Measurements from ENCODE around the gene VOPP1.

The VOPP1 gene

GRCh38 chr7:55436457-55436856 lies 135.8 kb downstream of the VOPP1 start:
- H3K27me3 ChIP-seq (ENCODE audit: low read depth): no peaks in the 10 kb centered on the region
- in situ Hi-C loops (cut with MboI; ENCODE audit: low sequenced_read_pairs): no loop called here

DNA sequence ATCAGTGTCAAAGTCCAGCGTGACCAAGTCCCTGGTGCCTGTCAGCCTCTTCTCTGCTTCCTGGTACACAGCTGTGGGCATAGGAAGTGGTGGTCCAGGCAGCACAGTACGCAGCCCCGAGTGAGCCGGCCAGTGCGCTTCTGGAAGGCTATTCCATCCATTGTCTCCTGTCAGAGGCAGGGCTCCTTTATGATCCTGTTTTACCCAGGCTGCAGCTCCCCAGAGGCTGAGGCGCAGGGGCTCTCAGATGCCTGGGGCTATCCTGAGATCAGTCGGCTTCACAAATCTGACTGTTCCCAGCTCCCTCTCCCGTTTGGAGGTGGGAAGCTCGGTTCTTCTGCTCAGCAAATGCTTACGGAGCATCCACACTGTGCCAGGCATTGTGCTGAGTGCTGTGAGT lies 136.8 kb downstream of the VOPP1 start:
- Histone ChIP-seq H3K9me3 (no peaks in the 10 kb centered on the region), H3K27me3 (ENCODE audit: low read depth) (no peaks in the 10 kb centered on the region), H3K4me1 (no peaks in the 10 kb centered on the region), H3K36me3 (replicated peaks) (no peaks in the 10 kb centered on the region), H3K4me3 (no peak overlapping the region)
- in situ Hi-C loops (cut with MboI; ENCODE audit: low sequenced_read_pairs): no loop called here
- no peak for DNase-seq (ENCODE audit: low spot score in 2 of 2)

More at GRCh38 chr7:55436457-55436856, 135.8 kb downstream of the VOPP1 start:
- DNase-seq (ENCODE audit: low spot score in 2 of 2): no peak
- no peaks in the 10 kb centered on the region for H3K4me1 ChIP-seq
- H3K36me3 ChIP-seq (replicated peaks): no peaks in the 10 kb centered on the region
- no peak overlapping the region for H3K4me3 ChIP-seq
- H3K9me3 ChIP-seq: no peaks in the 10 kb centered on the region

GRCh38 chr7:55432939-55433784 lies 139.1 kb downstream of the VOPP1 start:
- in situ Hi-C loops (cut with MboI; ENCODE audit: low sequenced_read_pairs): no loop called here
- Histone ChIP-seq H3K4me1 (no peaks in the 10 kb centered on the region), H3K36me3 (replicated peaks) (no peaks in the 10 kb centered on the region), H3K27me3 (ENCODE audit: low read depth) (no peaks in the 10 kb centered on the region), H3K9me3 (no peaks in the 10 kb centered on the region), H3K4me3 (no peak overlapping the region)
- peak; percentile 37 to 45 for DNase-seq (ENCODE audit: low spot score in 2 of 2)

- Histone ChIP-seq H3K4me1 (no peaks in the 10 kb centered on the region), H3K27me3 (ENCODE audit: low read depth) (no peaks in the 10 kb centered on the region), H3K36me3 (replicated peaks) (no peaks in the 10 kb centered on the region), H3K9me3 (no peaks in the 10 kb centered on the region), H3K4me3 (no peak overlapping the region)
- in situ Hi-C loops (cut with MboI; ENCODE audit: low sequenced_read_pairs): no loop called here
- DNase-seq (ENCODE audit: low spot score in 2 of 2): no peak
Observed at GRCh38 chr7:55432506-55432905, 139.8 kb downstream of the VOPP1 start.

DNA sequence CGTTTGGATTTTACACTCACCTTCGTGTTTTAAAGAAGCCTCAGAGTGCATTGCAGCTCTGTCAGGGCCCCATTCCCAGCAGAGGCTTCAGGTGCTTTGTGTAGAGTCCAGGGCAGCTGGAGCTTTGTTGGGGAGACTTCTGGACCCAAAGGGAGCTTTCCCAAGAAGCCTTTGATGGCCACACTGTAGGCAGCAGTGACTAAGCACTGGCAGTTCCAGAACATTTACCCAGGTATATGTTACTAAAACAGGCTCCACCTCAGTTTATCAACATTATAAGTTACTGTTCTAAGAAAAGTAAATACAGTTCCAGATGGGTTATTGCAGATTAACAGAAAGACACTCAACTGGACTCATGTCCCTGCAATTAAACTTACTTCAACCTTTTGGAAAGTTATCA lies 140.4 kb downstream of the VOPP1 start:
- no peak for DNase-seq (ENCODE audit: low spot score in 2 of 2)
- H3K9me3 ChIP-seq: no peaks in the 10 kb centered on the region
- no peaks in the 10 kb centered on the region for H3K36me3 ChIP-seq (replicated peaks)
- H3K4me3 ChIP-seq: no peak overlapping the region
- H3K4me1 ChIP-seq: no peaks in the 10 kb centered on the region
- in situ Hi-C loops (cut with MboI; ENCODE audit: low sequenced_read_pairs): no loop called here
- no peaks in the 10 kb centered on the region for H3K27me3 ChIP-seq (ENCODE audit: low read depth)

DNA sequence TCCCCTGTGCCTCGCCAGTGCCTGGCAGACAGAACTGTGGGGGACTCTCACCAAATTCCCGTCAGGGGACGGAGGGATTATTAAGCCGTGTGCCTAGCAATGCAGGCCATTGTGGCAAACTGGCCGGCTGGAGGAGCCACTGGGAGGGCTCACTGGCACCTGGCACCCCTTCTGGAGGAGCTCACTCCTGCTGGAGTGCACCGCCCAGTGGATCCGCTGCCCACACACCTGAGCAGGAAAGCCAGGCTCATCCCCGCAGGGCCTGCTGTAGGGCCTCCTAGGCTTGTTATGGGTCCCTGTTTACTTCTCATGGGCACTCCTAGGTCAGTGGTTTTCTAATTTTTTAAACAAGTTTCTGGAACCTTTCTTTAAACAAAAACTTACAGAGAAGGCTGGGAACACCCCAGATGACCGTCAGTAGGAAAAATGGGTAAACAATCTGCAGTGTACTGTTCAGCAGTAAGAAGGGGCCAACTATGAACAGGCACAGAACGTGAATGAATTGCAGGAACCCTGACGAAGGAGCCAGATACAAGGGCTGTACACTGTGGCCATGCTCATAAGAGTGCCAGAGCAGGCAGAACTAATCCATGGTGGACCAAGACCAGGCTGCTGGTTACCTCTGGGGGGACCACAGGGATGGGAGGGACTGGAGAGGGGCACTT lies 142.3 kb downstream of the VOPP1 start:
- Histone ChIP-seq H3K27me3 (ENCODE audit: low read depth) (no peaks in the 10 kb centered on the region), H3K4me3 (no peak overlapping the region), H3K36me3 (replicated peaks) (no peaks in the 10 kb centered on the region), H3K4me1 (no peaks in the 10 kb centered on the region), H3K9me3 (no peaks in the 10 kb centered on the region)
- in situ Hi-C loops (cut with MboI; ENCODE audit: low sequenced_read_pairs): no loop called here
- no peak for DNase-seq (ENCODE audit: low spot score in 2 of 2)

DNA sequence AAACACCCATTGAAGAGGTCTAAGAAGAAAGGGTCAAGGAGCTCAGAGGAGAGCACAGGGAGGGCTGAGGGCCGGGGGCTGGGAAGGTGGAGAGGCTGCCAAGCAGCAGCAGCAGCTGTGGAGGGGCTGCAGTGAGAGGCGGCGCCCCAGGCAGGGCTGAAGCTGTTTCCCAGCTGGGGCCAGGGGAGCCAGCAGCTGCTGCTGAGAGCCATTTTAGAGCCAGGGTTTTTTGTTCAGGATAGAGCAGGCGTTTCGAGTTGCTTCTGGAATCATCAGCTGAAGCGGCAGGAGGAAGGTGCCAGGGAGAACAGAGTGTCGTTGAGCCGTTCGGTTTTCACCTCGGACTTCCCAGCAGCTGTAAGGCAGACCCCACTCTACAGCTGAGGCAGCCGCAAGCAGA lies 144.5 kb downstream of the VOPP1 start:
- H3K9me3 ChIP-seq: no peaks in the 10 kb centered on the region
- in situ Hi-C loops (cut with MboI; ENCODE audit: low sequenced_read_pairs): no loop called here
- H3K4me3 ChIP-seq: no peak overlapping the region
- no peaks in the 10 kb centered on the region for H3K4me1 ChIP-seq
- no peak for DNase-seq (ENCODE audit: low spot score in 2 of 2)
- H3K36me3 ChIP-seq (replicated peaks): no peaks in the 10 kb centered on the region
- H3K27me3 ChIP-seq (ENCODE audit: low read depth): no peaks in the 10 kb centered on the region

DNA sequence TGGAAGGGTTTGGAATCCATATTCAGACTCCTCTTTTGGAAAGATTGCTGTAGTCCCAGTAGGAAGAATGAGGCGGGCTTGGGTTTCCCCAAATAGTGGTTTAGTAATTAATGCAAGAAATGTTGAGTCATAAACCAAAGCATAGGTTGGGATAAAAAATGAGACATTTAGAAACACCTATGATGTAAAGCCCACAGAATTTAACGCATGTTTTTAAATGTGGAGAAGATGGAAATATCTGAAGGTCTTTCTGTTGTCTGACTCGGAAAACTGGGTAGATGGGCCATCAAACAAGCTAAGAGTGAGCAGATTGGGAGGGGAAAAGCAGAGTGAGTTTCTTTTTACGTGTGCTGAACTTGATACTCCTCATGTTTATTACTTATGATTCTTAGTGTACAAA lies 145.0 kb downstream of the VOPP1 start:
- no peak for DNase-seq (ENCODE audit: low spot score in 2 of 2)
- Histone ChIP-seq H3K9me3 (no peaks in the 10 kb centered on the region), H3K36me3 (replicated peaks) (no peaks in the 10 kb centered on the region), H3K4me1 (no peaks in the 10 kb centered on the region), H3K27me3 (ENCODE audit: low read depth) (no peaks in the 10 kb centered on the region), H3K4me3 (no peak overlapping the region)
- in situ Hi-C loops (cut with MboI; ENCODE audit: low sequenced_read_pairs): no loop called here

GRCh38 chr7:55426676-55427075 lies 145.6 kb downstream of the VOPP1 start:
- Histone ChIP-seq H3K36me3 (replicated peaks) (no peaks in the 10 kb centered on the region), H3K27me3 (ENCODE audit: low read depth) (no peaks in the 10 kb centered on the region), H3K9me3 (no peaks in the 10 kb centered on the region), H3K4me3 (no peak overlapping the region), H3K4me1 (no peaks in the 10 kb centered on the region)
- DNase-seq (ENCODE audit: low spot score in 2 of 2): no peak
- in situ Hi-C loops (cut with MboI; ENCODE audit: low sequenced_read_pairs): no loop called here

GRCh38 chr7:55425141-55425752 lies 147.1 kb downstream of the VOPP1 start:
- in situ Hi-C loops (cut with MboI; ENCODE audit: low sequenced_read_pairs): no loop called here
- Histone ChIP-seq H3K9me3 (no peaks in the 10 kb centered on the region), H3K36me3 (replicated peaks) (no peaks in the 10 kb centered on the region), H3K4me3 (no peak overlapping the region), H3K4me1 (no peaks in the 10 kb centered on the region), H3K27me3 (ENCODE audit: low read depth) (no peaks in the 10 kb centered on the region)
- DNase-seq (ENCODE audit: low spot score in 2 of 2): no peak

- in situ Hi-C loops (cut with MboI; ENCODE audit: low sequenced_read_pairs): no loop called here
- Histone ChIP-seq H3K36me3 (replicated peaks) (no peaks in the 10 kb centered on the region), H3K9me3 (no peaks in the 10 kb centered on the region), H3K27me3 (ENCODE audit: low read depth) (no peaks in the 10 kb centered on the region), H3K4me3 (no peak overlapping the region), H3K4me1 (no peaks in the 10 kb centered on the region)
- DNase-seq (ENCODE audit: low spot score in 2 of 2): no peak
Observed at GRCh38 chr7:55423891-55424290, 148.4 kb downstream of the VOPP1 start.

GRCh38 chr7:55423277-55423711 lies 149.0 kb downstream of the VOPP1 start:
- in situ Hi-C loops (cut with MboI; ENCODE audit: low sequenced_read_pairs): no loop called here
- no peaks in the 10 kb centered on the region for H3K27me3 ChIP-seq (ENCODE audit: low read depth)
- no peak overlapping the region for H3K4me3 ChIP-seq
- H3K4me1 ChIP-seq: no peaks in the 10 kb centered on the region
- DNase-seq (ENCODE audit: low spot score in 2 of 2): no peak
- H3K36me3 ChIP-seq (replicated peaks): no peaks in the 10 kb centered on the region
- no peaks in the 10 kb centered on the region for H3K9me3 ChIP-seq
